Epithelial cell of esophagus (primary cell): Measurements from ENCODE around the gene PWP2.
A peak's percentile ranks its signal among the peaks of the same experiment; 100 is the strongest.

Experiments
- DNase-seq: peaks from one replicate; pipeline ENCODE4 v3.0.0; 2010; ENCODE audit warnings: low read depth
- H3K4me3 ChIP-seq: 2 replicates; pipeline ENCODE4 v1.5.1; 2011; ENCODE audit warnings: mild to moderate bottlenecking, low read length, control low read depth
- CTCF ChIP-seq: IDR thresholded peaks from 2 replicates; pipeline ENCODE4 v1.5.1; 2011; ENCODE audit warnings: low read depth, mild to moderate bottlenecking, low read length, control low read depth, inconsistent platforms; ENCODE audit not compliant: insufficient read depth; ENCODE audit errors: missing control alignments

PWP2 gene

GRCh38 chr21:44083631-44084291, 23.4 kb upstream of the PWP2 start:
- no peak for DNase-seq
- no peak overlapping the region for H3K4me3 ChIP-seq
- no peak for TF ChIP-seq CTCF

- no peak for TF ChIP-seq CTCF
- DNase-seq: no peak
- no peak overlapping the region for H3K4me3 ChIP-seq
These were observed 22.5 kb upstream of the PWP2 start for GRCh38 chr21:44084496-44085241.

GRCh38 chr21:44085491-44086321, 21.5 kb upstream of the PWP2 start:
- TF ChIP-seq CTCF: no peak
- peak; percentile 24 for DNase-seq
- H3K4me3 ChIP-seq: no peak overlapping the region

GRCh38 chr21:44086636-44087425, 20.4 kb upstream of the PWP2 start:
- no peak for TF ChIP-seq CTCF
- no peak for DNase-seq
- H3K4me3 ChIP-seq: no peak overlapping the region

GRCh38 chr21:44087426-44088400, 19.5 kb upstream of the PWP2 start:
- TF ChIP-seq CTCF: no peak
- no peak for DNase-seq
- H3K4me3 ChIP-seq: no peak overlapping the region
